ENCODE measurements around the gene SRPK3. TPM values are rescaled to one million over a fixed set of nuclear protein-coding genes. Genes with fewer than 3 reads are reported as not detected.
A peak's percentile ranks its signal among the peaks of the same experiment; 100 is the strongest.

SRPK3 gene, protein sequence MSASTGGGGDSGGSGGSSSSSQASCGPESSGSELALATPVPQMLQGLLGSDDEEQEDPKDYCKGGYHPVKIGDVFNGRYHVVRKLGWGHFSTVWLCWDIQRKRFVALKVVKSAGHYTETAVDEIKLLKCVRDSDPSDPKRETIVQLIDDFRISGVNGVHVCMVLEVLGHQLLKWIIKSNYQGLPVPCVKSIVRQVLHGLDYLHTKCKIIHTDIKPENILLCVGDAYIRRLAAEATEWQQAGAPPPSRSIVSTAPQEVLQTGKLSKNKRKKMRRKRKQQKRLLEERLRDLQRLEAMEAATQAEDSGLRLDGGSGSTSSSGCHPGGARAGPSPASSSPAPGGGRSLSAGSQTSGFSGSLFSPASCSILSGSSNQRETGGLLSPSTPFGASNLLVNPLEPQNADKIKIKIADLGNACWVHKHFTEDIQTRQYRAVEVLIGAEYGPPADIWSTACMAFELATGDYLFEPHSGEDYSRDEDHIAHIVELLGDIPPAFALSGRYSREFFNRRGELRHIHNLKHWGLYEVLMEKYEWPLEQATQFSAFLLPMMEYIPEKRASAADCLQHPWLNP
- total RNA-seq, result 85.1 TPM

DNA sequence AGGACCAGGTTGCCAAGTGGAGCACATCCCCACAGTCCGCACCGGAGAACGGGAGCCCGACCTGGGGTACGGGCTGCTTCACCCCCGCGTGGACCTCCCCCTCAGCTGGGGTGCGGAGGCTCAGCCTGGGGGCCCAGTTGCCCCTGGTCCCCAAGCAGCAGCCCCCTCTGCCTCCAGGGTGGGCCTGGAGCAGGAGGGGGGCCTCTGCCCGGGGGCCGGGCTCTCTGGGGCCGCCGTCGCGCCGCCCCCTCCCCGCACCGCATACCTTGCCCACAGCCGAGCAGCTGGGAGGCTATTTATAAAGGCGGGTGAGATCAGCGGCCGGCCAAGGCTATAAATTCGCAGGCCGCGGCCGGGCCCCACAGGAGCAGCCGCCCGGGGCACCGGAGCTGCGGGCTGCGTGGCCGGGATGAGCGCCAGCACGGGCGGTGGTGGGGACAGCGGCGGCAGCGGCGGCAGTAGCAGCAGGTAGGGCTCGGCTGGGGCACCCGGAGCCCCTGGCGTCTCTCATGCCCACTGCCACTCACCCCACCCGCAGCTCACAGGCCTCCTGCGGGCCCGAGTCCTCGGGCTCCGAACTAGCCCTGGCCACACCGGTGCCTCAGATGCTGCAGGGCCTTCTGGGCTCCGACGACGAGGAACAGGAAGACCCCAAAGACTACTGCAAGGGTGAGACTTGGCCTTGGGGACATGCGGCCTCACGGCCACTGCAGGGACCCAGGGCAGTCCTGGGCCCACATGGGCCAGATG is at the start of gene SRPK3:
SRPK3 (plus strand) TSS at position 364 of the 750 bp plus-strand sequence; CDS start at position 410, 46 bp downstream.
- no peaks in the 10 kb centered on the region for H3K27me3 ChIP-seq (ENCODE audit: control insufficient read depth in 3 of 3, insufficient read depth in 3 of 3, low read length in 3 of 3)
- H3K9ac ChIP-seq (ENCODE audit: low read depth in 1 of 3, low read length in 3 of 3), result peak within 1 kb of the TSS; percentile 68 to 94 (median 90)
- no peaks in the 10 kb centered on the region for H3K9me3 ChIP-seq (ENCODE audit: control insufficient read depth in 3 of 3, low read length in 3 of 3)
- peaks cover 4 to 8% (median 7%) of the 10 kb centered on the region in 3 donors for H3K36me3 ChIP-seq (ENCODE audit: control insufficient read depth in 3 of 3, insufficient read depth in 3 of 3, low read length in 3 of 3)
- peak within 1 kb of the TSS; percentile 54 to 71 (median 65) for H3K4me3 ChIP-seq (ENCODE audit: low read length in 3 of 3)
- H3K27ac ChIP-seq (ENCODE audit: low read depth, low read length), result peak within 1 kb of the TSS; percentile 91
- H3K4me1 ChIP-seq (ENCODE audit: control insufficient read depth in 3 of 3, insufficient read depth in 3 of 3, low read length in 3 of 3), result peaks cover 19 to 49% (median 30%) of the 10 kb centered on the region in 3 donors

DNA sequence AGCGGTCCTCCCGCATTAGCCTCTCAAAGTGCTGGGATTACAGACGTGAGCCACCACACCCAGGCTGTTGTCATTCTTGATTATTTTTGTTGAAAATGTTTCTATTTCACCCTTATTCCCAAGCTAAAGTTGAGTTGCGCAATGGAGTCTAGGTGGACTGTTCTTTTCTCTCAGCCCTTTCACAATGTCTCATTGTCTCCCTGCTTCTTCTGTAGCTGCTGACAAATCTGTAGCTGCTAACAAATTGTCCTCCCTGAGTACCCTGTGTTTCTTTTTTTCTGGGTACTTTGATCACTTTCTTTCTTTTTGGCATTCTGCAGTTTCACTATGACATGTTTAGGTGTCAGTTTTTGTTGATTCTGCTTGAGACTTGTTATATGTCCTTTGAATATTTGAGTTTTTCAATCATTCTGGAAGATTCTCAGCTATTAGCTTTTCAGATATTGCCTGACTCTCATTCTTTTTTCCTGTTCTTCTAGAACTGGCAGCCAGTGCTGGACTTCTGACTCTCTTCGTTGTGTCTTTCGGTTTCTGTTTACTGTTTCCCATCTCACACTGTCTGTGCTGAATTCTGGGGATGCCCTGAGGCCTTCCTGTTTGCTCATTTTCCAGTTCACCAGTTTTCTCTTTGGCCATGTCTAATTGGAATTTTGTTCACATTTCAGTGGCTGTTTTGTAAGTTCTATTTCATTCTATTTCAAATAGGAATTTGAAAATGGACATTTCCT is 49.6 kb upstream of the SRPK3 start:
- Histone ChIP-seq H3K4me3 (ENCODE audit: low read length in 3 of 3) (no peak overlapping the region), H3K36me3 (ENCODE audit: control insufficient read depth in 3 of 3, insufficient read depth in 3 of 3, low read length in 3 of 3) (peaks cover 6 to 9% (median 6%) of the 10 kb centered on the region in 3 donors), H3K9ac (ENCODE audit: low read depth in 1 of 3, low read length in 3 of 3) (no peak overlapping the region), H3K27me3 (ENCODE audit: control insufficient read depth in 3 of 3, insufficient read depth in 3 of 3, low read length in 3 of 3) (no peaks in the 10 kb centered on the region), H3K9me3 (ENCODE audit: control insufficient read depth in 3 of 3, low read length in 3 of 3) (no peaks in the 10 kb centered on the region), H3K4me1 (ENCODE audit: control insufficient read depth in 3 of 3, insufficient read depth in 3 of 3, low read length in 3 of 3) (peaks cover 25 to 30% (median 26%) of the 10 kb centered on the region in 3 donors), H3K27ac (ENCODE audit: low read depth, low read length) (no peak overlapping the region)

DNA sequence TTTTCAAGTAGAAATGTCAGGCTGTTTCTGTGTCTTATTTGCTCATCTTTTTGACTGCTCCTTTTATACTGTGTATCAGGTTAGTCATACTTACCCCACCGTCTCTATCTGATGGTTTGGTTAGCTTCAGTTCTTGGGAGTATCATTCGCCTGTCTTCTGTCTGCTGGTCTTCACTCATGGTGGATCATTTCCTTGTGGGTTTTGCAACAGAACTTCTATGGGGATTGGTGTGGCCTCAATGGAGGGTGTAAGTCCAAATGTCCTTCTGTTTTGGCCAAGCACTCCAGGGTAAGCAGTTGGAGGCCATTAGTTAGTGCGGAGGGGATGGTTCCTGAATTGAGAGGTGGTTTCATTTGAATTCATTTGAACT is 49.0 kb upstream of the SRPK3 start:
- Histone ChIP-seq H3K27ac (ENCODE audit: low read depth, low read length) (no peak overlapping the region), H3K9ac (ENCODE audit: low read depth in 1 of 3, low read length in 3 of 3) (no peak overlapping the region)

DNA sequence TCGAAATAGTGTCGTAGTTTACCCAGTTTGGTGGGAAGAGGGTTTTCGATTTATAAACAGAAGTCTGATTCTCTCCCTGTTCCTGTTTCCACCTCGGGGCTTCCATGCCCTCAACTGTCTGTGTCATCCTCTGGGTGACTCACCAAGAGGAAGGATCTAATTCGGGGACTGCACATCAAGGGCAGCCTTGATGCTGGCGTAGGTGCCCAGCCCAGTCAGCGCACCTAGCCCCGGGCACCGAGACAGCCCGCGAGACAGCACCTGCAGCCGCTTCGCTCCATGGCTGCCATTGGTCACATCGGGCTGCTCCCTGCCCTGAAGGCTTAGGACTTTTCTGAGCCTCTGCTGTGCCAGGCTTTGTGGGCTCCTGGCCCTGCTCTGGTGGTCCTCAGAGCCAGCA is 48.4 kb upstream of the SRPK3 start:
- peaks cover 12 to 14% (median 14%) of the 10 kb centered on the region in 3 donors for H3K36me3 ChIP-seq (ENCODE audit: control insufficient read depth in 3 of 3, insufficient read depth in 3 of 3, low read length in 3 of 3)
- no peaks in the 10 kb centered on the region for H3K9me3 ChIP-seq (ENCODE audit: control insufficient read depth in 3 of 3, low read length in 3 of 3)
- H3K4me1 ChIP-seq (ENCODE audit: control insufficient read depth in 3 of 3, insufficient read depth in 3 of 3, low read length in 3 of 3), result peaks cover 14 to 19% (median 15%) of the 10 kb centered on the region in 3 donors
- no peaks in the 10 kb centered on the region for H3K27me3 ChIP-seq (ENCODE audit: control insufficient read depth in 3 of 3, insufficient read depth in 3 of 3, low read length in 3 of 3)
- no peak overlapping the region for H3K9ac ChIP-seq (ENCODE audit: low read depth in 1 of 3, low read length in 3 of 3)
- no peak overlapping the region for H3K27ac ChIP-seq (ENCODE audit: low read depth, low read length)
- no peak overlapping the region for H3K4me3 ChIP-seq (ENCODE audit: low read length in 3 of 3)

More for the DNA sequence above, 49.0 kb upstream of the SRPK3 start:
- Histone ChIP-seq H3K27me3 (ENCODE audit: control insufficient read depth in 3 of 3, insufficient read depth in 3 of 3, low read length in 3 of 3) (no peaks in the 10 kb centered on the region), H3K4me1 (ENCODE audit: control insufficient read depth in 3 of 3, insufficient read depth in 3 of 3, low read length in 3 of 3) (peaks cover 20 to 25% (median 20%) of the 10 kb centered on the region in 3 donors), H3K36me3 (ENCODE audit: control insufficient read depth in 3 of 3, insufficient read depth in 3 of 3, low read length in 3 of 3) (peaks cover 8 to 10% (median 9%) of the 10 kb centered on the region in 3 donors), H3K4me3 (ENCODE audit: low read length in 3 of 3) (no peak overlapping the region), H3K9me3 (ENCODE audit: control insufficient read depth in 3 of 3, low read length in 3 of 3) (no peaks in the 10 kb centered on the region)

DNA sequence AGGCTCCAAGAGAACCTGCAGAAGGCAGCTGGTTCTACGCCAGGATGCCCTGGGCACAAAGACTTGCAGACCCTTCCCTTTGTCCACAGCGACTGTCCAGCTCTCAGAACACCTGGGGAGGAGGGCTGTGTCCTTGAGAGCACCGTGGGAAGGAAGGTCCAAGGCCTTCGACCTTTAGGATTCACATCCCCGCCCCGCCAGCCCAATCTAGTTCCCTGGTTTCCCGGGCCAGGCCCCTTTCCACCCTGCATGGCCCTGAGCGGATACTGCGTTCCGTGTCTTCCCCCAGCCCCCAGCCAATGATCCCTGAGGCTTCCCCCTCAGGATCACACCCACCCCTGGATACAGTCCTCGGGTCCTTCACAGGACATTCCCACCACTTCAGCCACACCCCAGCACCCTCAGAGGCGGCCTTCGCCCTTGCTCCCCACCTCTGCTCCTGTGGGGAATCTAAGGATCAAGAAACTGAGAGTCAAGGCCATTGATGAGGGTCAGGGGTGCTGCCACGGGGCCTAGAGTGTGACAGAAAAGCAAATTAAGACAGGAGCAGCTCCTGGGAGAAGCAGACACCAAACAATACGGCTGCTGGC is 47.1 kb upstream of the SRPK3 start:
- H3K27ac ChIP-seq (ENCODE audit: low read depth, low read length), result no peak overlapping the region
- H3K4me3 ChIP-seq (ENCODE audit: low read length in 3 of 3), result no peak overlapping the region
- H3K27me3 ChIP-seq (ENCODE audit: control insufficient read depth in 3 of 3, insufficient read depth in 3 of 3, low read length in 3 of 3), result no peaks in the 10 kb centered on the region
- H3K9ac ChIP-seq (ENCODE audit: low read depth in 1 of 3, low read length in 3 of 3), result no peak overlapping the region
- no peaks in the 10 kb centered on the region for H3K9me3 ChIP-seq (ENCODE audit: control insufficient read depth in 3 of 3, low read length in 3 of 3)
- peaks cover 12 to 14% (median 14%) of the 10 kb centered on the region in 3 donors for H3K36me3 ChIP-seq (ENCODE audit: control insufficient read depth in 3 of 3, insufficient read depth in 3 of 3, low read length in 3 of 3)
- H3K4me1 ChIP-seq (ENCODE audit: control insufficient read depth in 3 of 3, insufficient read depth in 3 of 3, low read length in 3 of 3), result peaks cover 3 to 6% (median 4%) of the 10 kb centered on the region in 3 donors

DNA sequence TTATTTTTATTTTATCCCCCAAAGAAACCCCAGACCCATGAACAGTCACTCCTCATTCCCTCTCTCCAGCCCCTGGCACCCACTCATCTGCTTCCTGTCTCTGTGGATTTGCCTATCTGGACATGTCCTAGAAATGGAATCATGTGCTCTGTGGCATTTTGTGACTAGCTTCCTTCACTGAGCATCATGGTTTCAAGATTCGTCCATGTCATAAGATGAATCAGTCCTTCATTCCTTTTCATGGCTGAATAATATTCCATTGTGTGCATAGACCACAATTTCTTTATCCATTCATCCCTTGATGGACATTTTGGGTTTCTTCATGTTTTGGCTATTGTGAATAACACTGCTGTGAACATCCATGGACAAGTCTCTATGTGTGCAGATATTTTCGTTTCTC is 46.0 kb upstream of the SRPK3 start:
- Histone ChIP-seq H3K4me1 (ENCODE audit: control insufficient read depth in 3 of 3, insufficient read depth in 3 of 3, low read length in 3 of 3) (no peaks in the 10 kb centered on the region), H3K27me3 (ENCODE audit: control insufficient read depth in 3 of 3, insufficient read depth in 3 of 3, low read length in 3 of 3) (no peaks in the 10 kb centered on the region), H3K27ac (ENCODE audit: low read depth, low read length) (no peak overlapping the region), H3K9me3 (ENCODE audit: control insufficient read depth in 3 of 3, low read length in 3 of 3) (no peaks in the 10 kb centered on the region), H3K36me3 (ENCODE audit: control insufficient read depth in 3 of 3, insufficient read depth in 3 of 3, low read length in 3 of 3) (peaks cover 11 to 12% (median 11%) of the 10 kb centered on the region in 3 donors), H3K4me3 (ENCODE audit: low read length in 3 of 3) (no peak overlapping the region), H3K9ac (ENCODE audit: low read depth in 1 of 3, low read length in 3 of 3) (no peak overlapping the region)

DNA sequence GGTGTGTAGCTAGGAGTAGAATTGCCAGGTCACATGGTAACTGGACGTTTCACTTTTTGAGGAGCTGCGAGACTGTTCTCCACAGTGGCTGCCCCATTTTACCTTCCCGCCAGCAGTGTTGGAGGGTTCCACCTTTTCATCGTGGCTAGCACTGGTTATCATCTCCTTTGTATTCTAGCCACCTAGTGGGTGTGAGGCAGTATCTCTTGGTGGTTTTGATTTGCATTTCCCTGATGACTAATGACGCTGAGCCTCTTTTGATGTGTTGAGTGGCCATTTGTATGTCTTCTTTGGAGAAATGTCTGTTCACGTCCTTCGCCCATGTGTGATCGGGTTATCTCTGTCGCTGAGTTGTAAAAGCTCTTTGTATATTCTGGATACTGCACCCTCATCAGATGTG is 45.6 kb upstream of the SRPK3 start:
- Histone ChIP-seq H3K36me3 (ENCODE audit: control insufficient read depth in 3 of 3, insufficient read depth in 3 of 3, low read length in 3 of 3) (peaks cover 11 to 15% (median 12%) of the 10 kb centered on the region in 3 donors), H3K4me3 (ENCODE audit: low read length in 3 of 3) (no peak overlapping the region), H3K9me3 (ENCODE audit: control insufficient read depth in 3 of 3, low read length in 3 of 3) (no peaks in the 10 kb centered on the region), H3K27me3 (ENCODE audit: control insufficient read depth in 3 of 3, insufficient read depth in 3 of 3, low read length in 3 of 3) (peaks cover 0 to 1% (median 0%) of the 10 kb centered on the region in 3 donors), H3K9ac (ENCODE audit: low read depth in 1 of 3, low read length in 3 of 3) (no peak overlapping the region), H3K4me1 (ENCODE audit: control insufficient read depth in 3 of 3, insufficient read depth in 3 of 3, low read length in 3 of 3) (no peaks in the 10 kb centered on the region), H3K27ac (ENCODE audit: low read depth, low read length) (no peak overlapping the region)

DNA sequence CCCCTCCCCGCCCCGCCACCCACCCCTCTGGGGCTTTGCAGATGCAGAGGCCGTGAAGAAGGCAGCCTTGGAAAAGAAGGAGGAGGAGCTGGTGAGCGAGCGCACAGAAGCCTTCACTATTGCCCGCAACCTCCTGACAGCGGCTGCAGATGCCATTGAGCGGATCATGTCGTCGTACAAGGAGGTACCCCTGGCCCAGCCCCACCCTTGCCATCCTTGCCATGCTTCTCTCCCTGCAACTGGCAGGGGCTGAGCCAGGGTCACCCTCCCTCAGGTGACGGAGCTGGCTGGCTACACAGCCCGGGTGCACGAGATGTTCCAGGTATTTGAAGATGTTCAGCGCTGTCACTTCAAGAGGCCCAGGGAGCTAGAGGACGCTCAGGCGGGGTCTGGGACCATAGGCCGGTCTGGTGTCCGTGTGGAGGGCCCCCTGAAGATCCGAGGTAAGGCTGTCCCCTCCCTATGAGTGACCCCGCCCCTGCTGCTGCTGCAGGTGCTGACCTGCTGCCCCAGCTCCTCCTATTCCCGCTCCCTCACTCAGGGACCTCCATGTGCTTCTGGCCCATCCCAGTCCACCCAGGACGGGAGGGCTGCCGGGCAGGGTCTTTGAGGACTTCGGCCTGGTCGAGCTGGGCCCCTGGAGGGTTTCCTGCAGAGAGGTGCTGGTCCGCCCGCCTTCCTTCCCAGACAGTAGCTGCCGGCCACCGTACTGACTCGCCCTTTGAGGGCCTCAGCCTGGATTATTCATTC is 44.6 kb upstream of the SRPK3 start:
- H3K27me3 ChIP-seq (ENCODE audit: control insufficient read depth in 3 of 3, insufficient read depth in 3 of 3, low read length in 3 of 3), result peaks cover 0 to 4% (median 0%) of the 10 kb centered on the region in 3 donors
- no peaks in the 10 kb centered on the region for H3K4me1 ChIP-seq (ENCODE audit: control insufficient read depth in 3 of 3, insufficient read depth in 3 of 3, low read length in 3 of 3)
- no peak overlapping the region for H3K9ac ChIP-seq (ENCODE audit: low read depth in 1 of 3, low read length in 3 of 3)
- H3K36me3 ChIP-seq (ENCODE audit: control insufficient read depth in 3 of 3, insufficient read depth in 3 of 3, low read length in 3 of 3), result peaks cover 11 to 16% (median 12%) of the 10 kb centered on the region in 3 donors
- no peak overlapping the region for H3K27ac ChIP-seq (ENCODE audit: low read depth, low read length)
- H3K9me3 ChIP-seq (ENCODE audit: control insufficient read depth in 3 of 3, low read length in 3 of 3), result no peaks in the 10 kb centered on the region
- no peak overlapping the region for H3K4me3 ChIP-seq (ENCODE audit: low read length in 3 of 3)

Measured in skeletal muscle tissue (tissue), 4 donors.